ENCODE results near the gene MAF. TPM values are rescaled to one million over a fixed set of nuclear protein-coding genes. Genes with fewer than 3 reads are reported as not detected.

The MAF gene
- total RNA-seq, 1 experiment from 2014 or later = 0.06 TPM

- POLR2A ChIA-PET (ENCODE audit: low non-redundant PET) = no interaction called here
- CTCF ChIA-PET = no interaction called here
- intact Hi-C loops (cut with micrococcal nuclease; ENCODE audit: unreplicated experiment) = no loop called here
- peaks cover 5% of the 10 kb centered on the region for H3K9me3 ChIP-seq (ENCODE audit: low read depth, low read length, poor library complexity, severe bottlenecking)
- BruUV-seq (replicated peaks) = no TSS peak
- DNase-seq (ENCODE audit: low spot score) = peak; percentile 3
- no peak overlapping the region for H3K4me3 ChIP-seq (ENCODE audit: low read depth, low read length, poor library complexity, severe bottlenecking)
- H3K36me3 ChIP-seq (ENCODE audit: insufficient read depth, low read length, poor library complexity, severe bottlenecking) = no peaks in the 10 kb centered on the region
- TF ChIP-seq EZH2 (IDR thresholded peaks at IDR 0.05; ENCODE audit: borderline replicate concordance, low read depth, low read length, poor library complexity, severe bottlenecking) = no peak
- no peaks in the 10 kb centered on the region for H3K4me1 ChIP-seq (ENCODE audit: insufficient read depth, low read length, poor library complexity, severe bottlenecking)
- H3K27me3 ChIP-seq (replicated peaks; ENCODE audit: insufficient read depth, low read depth, low read length, poor library complexity) = peaks cover 4% of the 10 kb centered on the region
- H3K27ac ChIP-seq (ENCODE audit: low read depth, low read length, poor library complexity, severe bottlenecking) = no peak overlapping the region
These were observed 29.3 kb downstream of the MAF start for GRCh38 chr16:79571065-79571902.

DNA sequence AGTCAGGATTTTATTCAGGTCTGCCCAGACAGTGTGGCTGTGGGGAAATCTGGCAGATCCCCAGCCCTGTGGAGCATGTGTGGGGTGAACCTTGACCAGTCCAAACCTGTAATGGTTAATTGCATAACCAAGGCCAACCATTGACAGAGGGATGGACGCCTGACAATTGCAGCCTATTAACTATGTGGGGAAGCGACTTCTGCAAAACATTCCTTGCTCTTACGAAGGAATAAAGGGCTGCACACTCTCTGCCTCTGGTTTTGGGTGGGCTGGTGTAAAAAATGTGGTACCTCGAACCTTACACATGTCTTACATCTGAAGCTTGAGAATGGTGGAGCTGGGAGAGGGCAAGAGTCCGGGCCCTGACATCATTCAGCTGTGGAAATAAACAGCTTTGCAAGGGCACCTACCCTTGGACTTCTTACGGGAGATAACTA is 35.8 kb downstream of the MAF start:
- POLR2A ChIA-PET (ENCODE audit: low non-redundant PET) = no interaction called here

GRCh38 chr16:79563921-79564320 is 36.6 kb downstream of the MAF start:
- intact Hi-C loops (cut with micrococcal nuclease; ENCODE audit: unreplicated experiment) = no loop called here
- CTCF ChIA-PET = no interaction called here
- no peak overlapping the region for H3K27ac ChIP-seq (ENCODE audit: low read depth, low read length, poor library complexity, severe bottlenecking)
- no peaks in the 10 kb centered on the region for H3K9me3 ChIP-seq (ENCODE audit: low read depth, low read length, poor library complexity, severe bottlenecking)
- BruUV-seq (replicated peaks) = no TSS peak
- no peak for DNase-seq (ENCODE audit: low spot score)
- TF ChIP-seq, protein P1, sequence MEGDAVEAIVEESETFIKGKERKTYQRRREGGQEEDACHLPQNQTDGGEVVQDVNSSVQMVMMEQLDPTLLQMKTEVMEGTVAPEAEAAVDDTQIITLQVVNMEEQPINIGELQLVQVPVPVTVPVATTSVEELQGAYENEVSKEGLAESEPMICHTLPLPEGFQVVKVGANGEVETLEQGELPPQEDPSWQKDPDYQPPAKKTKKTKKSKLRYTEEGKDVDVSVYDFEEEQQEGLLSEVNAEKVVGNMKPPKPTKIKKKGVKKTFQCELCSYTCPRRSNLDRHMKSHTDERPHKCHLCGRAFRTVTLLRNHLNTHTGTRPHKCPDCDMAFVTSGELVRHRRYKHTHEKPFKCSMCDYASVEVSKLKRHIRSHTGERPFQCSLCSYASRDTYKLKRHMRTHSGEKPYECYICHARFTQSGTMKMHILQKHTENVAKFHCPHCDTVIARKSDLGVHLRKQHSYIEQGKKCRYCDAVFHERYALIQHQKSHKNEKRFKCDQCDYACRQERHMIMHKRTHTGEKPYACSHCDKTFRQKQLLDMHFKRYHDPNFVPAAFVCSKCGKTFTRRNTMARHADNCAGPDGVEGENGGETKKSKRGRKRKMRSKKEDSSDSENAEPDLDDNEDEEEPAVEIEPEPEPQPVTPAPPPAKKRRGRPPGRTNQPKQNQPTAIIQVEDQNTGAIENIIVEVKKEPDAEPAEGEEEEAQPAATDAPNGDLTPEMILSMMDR (conservative IDR thresholded peaks at IDR 0.05; ENCODE audit: low read depth, low read length) = no peak
- no peak for TF ChIP-seq EZH2 (IDR thresholded peaks at IDR 0.05; ENCODE audit: borderline replicate concordance, low read depth, low read length, poor library complexity, severe bottlenecking)
- H3K36me3 ChIP-seq (ENCODE audit: insufficient read depth, low read length, poor library complexity, severe bottlenecking) = no peaks in the 10 kb centered on the region
- H3K4me1 ChIP-seq (ENCODE audit: insufficient read depth, low read length, poor library complexity, severe bottlenecking) = no peaks in the 10 kb centered on the region
- H3K4me3 ChIP-seq (ENCODE audit: low read depth, low read length, poor library complexity, severe bottlenecking) = no peak overlapping the region
- POLR2A ChIA-PET (ENCODE audit: low non-redundant PET) = no interaction called here
- no peaks in the 10 kb centered on the region for H3K27me3 ChIP-seq (replicated peaks; ENCODE audit: insufficient read depth, low read depth, low read length, poor library complexity)

More for the DNA sequence above, 35.8 kb downstream of the MAF start:
- Histone ChIP-seq H3K4me3 (ENCODE audit: low read depth, low read length, poor library complexity, severe bottlenecking) (no peak overlapping the region), H3K4me1 (ENCODE audit: insufficient read depth, low read length, poor library complexity, severe bottlenecking) (no peaks in the 10 kb centered on the region), H3K9me3 (ENCODE audit: low read depth, low read length, poor library complexity, severe bottlenecking) (no peaks in the 10 kb centered on the region), H3K27ac (ENCODE audit: low read depth, low read length, poor library complexity, severe bottlenecking) (no peak overlapping the region), H3K36me3 (ENCODE audit: insufficient read depth, low read length, poor library complexity, severe bottlenecking) (no peaks in the 10 kb centered on the region), H3K27me3 (replicated peaks; ENCODE audit: insufficient read depth, low read depth, low read length, poor library complexity) (no peaks in the 10 kb centered on the region)
- CTCF ChIA-PET = no interaction called here
- intact Hi-C loops (cut with micrococcal nuclease; ENCODE audit: unreplicated experiment) = no loop called here
- no TSS peak for BruUV-seq (replicated peaks)
- DNase-seq (ENCODE audit: low spot score) = no peak
- no peak for TF ChIP-seq EZH2 (IDR thresholded peaks at IDR 0.05; ENCODE audit: borderline replicate concordance, low read depth, low read length, poor library complexity, severe bottlenecking)
- TF ChIP-seq, protein P1 (conservative IDR thresholded peaks at IDR 0.05; ENCODE audit: low read depth, low read length) = no peak

Data from A673 (cell line).